HepG2 (cell line): ENCODE measurements around the gene PELI3. TPM values are rescaled to one million over a fixed set of nuclear protein-coding genes. Genes with fewer than 3 reads are reported as not detected.

Source experiments
- ARID4A ChIP-seq: sonication (generic); formaldehyde crosslinking; IDR thresholded peaks from 2 replicates; pipeline ENCODE4 v1.5.0; 2020; ENCODE audit warnings: mild to moderate bottlenecking, missing genetic modification reagents, borderline replicate concordance
- EHMT2 ChIP-seq: fragments of 200-600 bp; sonication (generic); IDR thresholded peaks from 2 replicates; pipeline ENCODE4 v1.7.0; 2017; ENCODE audit warnings: antibody characterized with exemption, low read depth, low read length, borderline replicate concordance
- FOXO4 ChIP-seq: sonication (generic); formaldehyde crosslinking; conservative IDR thresholded peaks from 2 replicates; pipeline ENCODE4 v1.8.1; 2023; ENCODE audit warnings: missing genetic modification reagents
- HDAC1 ChIP-seq: sonication (generic); formaldehyde crosslinking; IDR thresholded peaks from 2 replicates; pipeline ENCODE4 v1.5.1; 2020; ENCODE audit warnings: mild to moderate bottlenecking, missing genetic modification reagents
- KDM5A ChIP-seq: fragments of 200-600 bp; sonication (generic); IDR thresholded peaks from 2 replicates; pipeline ENCODE4 v1.7.0; 2018; ENCODE audit warnings: antibody characterized with exemption, mild to moderate bottlenecking, low read length, borderline replicate concordance
- NR0B2 ChIP-seq: sonication (generic); formaldehyde crosslinking; IDR thresholded peaks from 2 replicates; pipeline ENCODE4 v1.4.0; 2020; ENCODE audit warnings: mild to moderate bottlenecking, missing genetic modification reagents
- SAFB2 ChIP-seq: sonication (generic); formaldehyde crosslinking; IDR thresholded peaks from 2 replicates; pipeline ENCODE4 v1.5.1; 2020; ENCODE audit warnings: missing genetic modification reagents, low read depth, mild to moderate bottlenecking, borderline replicate concordance
- SKI ChIP-seq: fragments of 450-650 bp; IDR thresholded peaks from one replicate; pipeline ENCODE4 v1.6.1; 2018; ENCODE audit warnings: mild to moderate bottlenecking; ENCODE audit not compliant: partially characterized antibody
- THAP11 ChIP-seq: IDR thresholded peaks from 2 replicates; pipeline ENCODE4 v1.6.1; 2016; ENCODE audit warnings: missing biosample characterization, missing genetic modification reagents
- XRCC5 ChIP-seq: fragments of 200-400 bp; formaldehyde crosslinking; optimal IDR thresholded peaks from 2 replicates; pipeline ENCODE3; 2017; ENCODE audit warnings: mild to moderate bottlenecking, low read length
- ZFX ChIP-seq: sonication (generic); formaldehyde crosslinking; IDR thresholded peaks from 2 replicates; pipeline ENCODE4 v1.4.0; 2020; ENCODE audit warnings: mild to moderate bottlenecking, low read depth, missing genetic modification reagents, moderate library complexity
- ZNF350 ChIP-seq: sonication (generic); formaldehyde crosslinking; IDR thresholded peaks from 2 replicates; pipeline ENCODE4 v1.4.0; 2020; ENCODE audit warnings: mild to moderate bottlenecking, low read depth, missing genetic modification reagents, borderline replicate concordance
- ZNF407 ChIP-seq: sonication (generic); formaldehyde crosslinking; IDR thresholded peaks from one replicate; pipeline ENCODE4 v1.5.1; 2020; ENCODE audit warnings: mild to moderate bottlenecking, missing genetic modification reagents; ENCODE audit errors: not compliant biosample characterization
- ZNF7 ChIP-seq: IDR thresholded peaks from 2 replicates; pipeline ENCODE4 v1.6.1; 2016; ENCODE audit warnings: missing biosample characterization, missing genetic modification reagents
- polyA plus RNA-seq, 8 experiments: library from polyadenylated mRNA; depleted of rRNA in 3 of 8; stranded (reverse) in 7 of 8; unstranded in 1 of 8; fragments of >200 nt; fragmentation: Illumina TruSeq in 4 of 8; extraction: Trizol in 4 of 8; gene quantifications; 2 replicates each; pipeline versions ENCODE4 v1.2.1 to v1.2.3, GENCODE V29; 2011 to 2016; ENCODE audit warnings: low read depth in 4 of 8, missing spikeins in 1 of 8, mixed read lengths in 1 of 8; ENCODE audit not compliant: insufficient read depth in 1 of 8
- total RNA-seq, 5 experiments: library from RNA; depleted of rRNA; stranded (reverse); fragments of >200 nt; fragmentation: Illumina TruSeq; extraction: Trizol; gene quantifications; 2 replicates each; pipeline ENCODE4 v1.2.3, GENCODE V29; 2016; ENCODE audit warnings: low read depth in 1 of 5

The PELI3 gene
- total and polyA plus RNA-seq, 2 of the 13 experiments (the other 11 are each of a cell fraction or from before 2014, with no cell fraction given) = 2.0 to 4.0 TPM

- TF ChIP-seq ZNF407 (CRISPR knock-in tag) (no peak), ARID4A (CRISPR knock-in tag) (peak; percentile 97), SAFB2 (CRISPR knock-in tag) (no peak), SKI (no peak), EHMT2 (no peak), FOXO4 (CRISPR knock-in tag) (no peak), ZNF7 (CRISPR knock-in tag) (no peak), NR0B2 (CRISPR knock-in tag) (peak; percentile 23; the same call in 1 of the 2 replicates), XRCC5 (peak; percentile 95), HDAC1 (peak; percentile 93), ZFX (CRISPR knock-in tag) (peak; percentile 94), ZNF350 (CRISPR knock-in tag) (peak; percentile 67; the same call in 1 of the 2 replicates), THAP11 (CRISPR knock-in tag) (peak; percentile 93), KDM5A (peak; percentile 97)
Observed at GRCh38 chr11:66510271-66510989, 43.7 kb downstream of the PELI3 start, which contains the start of gene BBS1 (continued).
